GM12875 (cell line): ENCODE data around the gene GRIN3B.
A peak's percentile ranks its signal among the peaks of the same experiment; 100 is the strongest.

ENCODE experiments used
- H3K4me3 ChIP-seq: one replicate; pipeline ENCODE4 v1.5.1; 2011; ENCODE audit warnings: low read depth, low read length, control low read depth
- TF ChIP-seq, protein P1 (sequence below): IDR thresholded peaks from 2 replicates; pipeline ENCODE4 v1.5.1; 2011; ENCODE audit warnings: low read depth, mild to moderate bottlenecking, control low read depth, inconsistent platforms, low read length, moderate library complexity, borderline replicate concordance; ENCODE audit not compliant: insufficient read depth

Gene GRIN3B

DNA sequence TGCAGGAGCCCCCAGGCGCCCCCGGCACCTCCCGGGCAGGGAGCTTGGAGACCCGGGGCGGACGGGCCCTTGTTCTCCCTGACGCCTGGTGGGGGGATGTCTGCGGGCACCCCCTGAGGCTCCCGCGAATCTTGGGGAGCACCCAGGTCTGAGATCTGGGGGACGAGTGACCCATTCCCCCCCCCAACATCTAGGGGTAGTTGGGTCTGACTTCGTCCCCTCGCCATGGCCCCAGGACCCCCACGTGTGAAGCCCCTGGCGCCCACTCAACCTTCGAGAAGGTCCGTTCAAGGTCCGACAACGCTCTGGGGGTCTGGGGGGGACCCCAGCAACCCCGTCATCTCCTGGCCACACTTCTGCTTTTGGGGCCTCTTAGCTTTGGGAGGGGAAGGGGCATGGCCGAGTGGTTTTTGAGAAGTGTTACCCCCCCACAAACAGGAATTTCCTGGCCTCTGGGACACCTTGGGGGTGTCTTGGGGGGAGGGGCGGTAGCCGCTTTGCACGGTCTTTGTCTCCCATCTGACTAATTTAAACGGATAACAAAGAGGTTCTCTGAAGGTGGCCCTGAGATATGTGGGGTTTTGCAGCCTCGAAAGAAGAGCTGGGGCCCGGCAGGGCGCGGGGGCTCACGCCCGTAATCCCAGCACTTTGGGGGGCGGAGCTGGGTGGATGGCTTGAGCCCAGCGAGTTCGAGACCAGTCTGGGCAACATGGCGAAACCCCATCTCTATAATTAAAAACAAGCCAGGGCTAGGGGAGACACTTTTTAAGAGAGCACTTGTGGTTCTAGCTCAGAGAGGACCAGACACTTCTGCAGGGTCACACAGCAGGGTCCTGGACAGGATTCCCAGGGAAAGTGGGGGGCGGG, 26.8 kb downstream of the GRIN3B start:
- TF ChIP-seq, protein P1, sequence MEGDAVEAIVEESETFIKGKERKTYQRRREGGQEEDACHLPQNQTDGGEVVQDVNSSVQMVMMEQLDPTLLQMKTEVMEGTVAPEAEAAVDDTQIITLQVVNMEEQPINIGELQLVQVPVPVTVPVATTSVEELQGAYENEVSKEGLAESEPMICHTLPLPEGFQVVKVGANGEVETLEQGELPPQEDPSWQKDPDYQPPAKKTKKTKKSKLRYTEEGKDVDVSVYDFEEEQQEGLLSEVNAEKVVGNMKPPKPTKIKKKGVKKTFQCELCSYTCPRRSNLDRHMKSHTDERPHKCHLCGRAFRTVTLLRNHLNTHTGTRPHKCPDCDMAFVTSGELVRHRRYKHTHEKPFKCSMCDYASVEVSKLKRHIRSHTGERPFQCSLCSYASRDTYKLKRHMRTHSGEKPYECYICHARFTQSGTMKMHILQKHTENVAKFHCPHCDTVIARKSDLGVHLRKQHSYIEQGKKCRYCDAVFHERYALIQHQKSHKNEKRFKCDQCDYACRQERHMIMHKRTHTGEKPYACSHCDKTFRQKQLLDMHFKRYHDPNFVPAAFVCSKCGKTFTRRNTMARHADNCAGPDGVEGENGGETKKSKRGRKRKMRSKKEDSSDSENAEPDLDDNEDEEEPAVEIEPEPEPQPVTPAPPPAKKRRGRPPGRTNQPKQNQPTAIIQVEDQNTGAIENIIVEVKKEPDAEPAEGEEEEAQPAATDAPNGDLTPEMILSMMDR = no peak
- peak overlapping the region; percentile 95 for H3K4me3 ChIP-seq

DNA sequence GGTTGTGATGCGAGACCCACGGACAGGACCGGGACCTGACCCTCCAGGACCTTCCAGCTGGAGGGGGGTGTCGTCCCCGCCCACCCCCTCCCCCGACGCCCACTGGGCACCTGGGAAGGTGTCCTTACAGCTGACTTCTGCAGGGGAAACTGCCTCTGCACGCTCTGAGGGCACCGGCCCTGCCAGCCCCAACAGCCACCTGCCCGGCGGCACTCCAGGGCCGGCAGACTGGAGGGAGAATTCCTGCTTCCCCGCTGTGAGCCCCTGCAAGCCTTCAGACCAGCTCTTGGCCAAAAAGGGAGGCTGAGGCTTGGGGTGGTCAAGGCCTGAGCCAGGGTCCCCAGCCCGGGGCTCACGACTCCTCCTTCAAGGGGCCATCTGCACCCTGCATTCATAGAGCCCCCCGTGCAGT, 27.4 kb downstream of the GRIN3B start:
- TF ChIP-seq, protein P1 = no peak
- H3K4me3 ChIP-seq = peak overlapping the region; percentile 95

DNA sequence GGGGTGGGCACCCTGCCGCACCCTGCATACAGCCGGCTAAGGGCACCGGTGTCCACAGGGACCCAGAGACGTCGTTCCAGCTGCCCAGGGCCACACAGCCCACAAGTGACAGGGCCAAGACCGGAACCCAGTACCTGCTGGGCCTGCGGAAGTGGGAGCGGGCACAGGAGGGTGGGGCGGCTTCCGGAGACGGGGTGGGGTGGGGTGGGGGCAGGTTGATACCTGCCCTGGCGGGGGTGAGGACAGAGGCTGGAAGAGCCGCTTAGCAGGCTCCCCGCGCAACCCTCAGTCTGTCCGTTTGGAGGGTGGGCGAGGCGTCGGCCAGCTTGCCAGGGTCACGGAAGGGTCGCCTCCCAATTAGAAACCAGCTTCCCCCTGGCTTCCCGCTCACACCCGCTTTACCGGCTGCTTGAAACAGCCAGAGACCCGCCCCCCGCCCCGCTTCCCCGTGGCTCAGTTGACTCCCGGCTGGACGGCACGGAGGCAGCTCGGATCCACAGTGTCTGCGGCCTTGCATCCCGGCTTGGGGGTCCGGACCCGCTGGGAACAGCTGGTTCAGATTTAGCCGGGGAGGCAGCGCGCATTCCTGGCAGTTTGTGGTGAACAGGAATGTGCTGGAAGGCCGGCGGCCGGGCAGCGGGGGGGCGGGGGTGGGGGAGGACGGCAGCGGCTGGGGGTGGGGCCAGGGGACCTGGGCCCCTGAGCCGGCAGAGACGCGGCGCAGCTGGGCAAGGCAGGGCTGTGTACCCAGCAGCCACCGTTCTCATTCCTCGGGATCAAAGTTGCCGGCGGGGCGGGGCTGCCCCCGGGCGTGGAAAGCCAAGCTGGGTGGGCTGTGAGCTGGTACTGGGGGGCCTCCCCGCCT, 28.1 kb downstream of the GRIN3B start:
- peak overlapping the region; percentile 95 for H3K4me3 ChIP-seq
- TF ChIP-seq, protein P1 = no peak

DNA sequence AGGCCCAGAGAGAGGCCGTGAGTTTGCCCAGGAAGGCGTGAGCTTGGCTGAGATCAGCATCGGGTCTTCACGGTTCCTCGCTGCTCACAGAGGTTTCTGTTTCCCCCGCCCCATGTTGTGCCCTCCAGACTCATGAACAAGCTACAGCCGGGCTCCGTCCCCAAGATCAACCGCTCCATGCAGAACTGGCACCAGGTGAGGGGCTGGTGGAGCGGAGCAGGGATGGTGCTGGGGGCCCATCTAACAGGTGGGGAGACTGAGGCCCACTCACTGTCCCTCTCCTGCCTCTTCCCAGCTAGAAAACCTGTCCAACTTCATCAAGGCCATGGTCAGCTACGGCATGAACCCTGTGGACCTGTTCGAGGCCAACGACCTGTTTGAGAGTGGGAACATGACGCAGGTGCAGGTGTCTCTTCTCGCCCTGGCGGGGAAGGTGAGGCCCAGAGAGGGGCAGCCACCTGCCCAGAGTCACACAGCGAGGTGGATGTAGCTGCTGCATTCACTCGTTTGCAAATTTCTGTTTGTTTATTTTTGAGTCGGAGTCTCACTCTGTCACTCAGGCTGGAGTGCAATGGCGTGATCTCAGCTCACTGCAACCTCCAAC, 32.1 kb downstream of the GRIN3B start:
- TF ChIP-seq, protein P1 = no peak
- H3K4me3 ChIP-seq = no peak overlapping the region

DNA sequence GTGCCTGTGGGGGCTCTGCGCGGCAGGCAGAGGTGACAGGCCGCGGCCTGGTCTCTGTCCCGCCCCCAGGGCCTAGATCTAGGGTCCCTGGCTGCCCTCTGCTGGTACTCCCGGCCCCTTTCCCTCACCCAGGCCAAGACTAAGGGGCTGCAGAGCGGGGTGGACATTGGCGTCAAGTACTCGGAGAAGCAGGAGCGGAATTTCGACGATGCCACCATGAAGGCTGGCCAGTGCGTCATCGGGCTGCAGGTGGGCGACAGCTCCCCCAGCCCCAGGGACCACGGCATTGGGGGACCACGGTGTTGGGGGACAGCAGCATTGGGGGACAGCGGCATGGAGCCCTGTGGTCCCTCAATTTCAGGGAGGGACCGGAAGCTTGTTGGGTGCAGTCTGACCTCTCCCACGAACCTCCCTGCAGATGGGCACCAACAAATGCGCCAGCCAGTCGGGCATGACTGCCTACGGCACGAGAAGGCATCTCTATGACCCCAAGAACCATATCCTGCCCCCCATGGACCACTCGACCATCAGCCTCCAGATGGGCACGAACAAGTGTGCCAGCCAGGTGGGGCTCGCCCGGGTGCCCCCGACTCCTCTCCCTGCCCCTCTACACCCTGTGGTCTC, 35.9 kb downstream of the GRIN3B start:
- H3K4me3 ChIP-seq = no peak overlapping the region
- TF ChIP-seq, protein P1 = no peak

DNA sequence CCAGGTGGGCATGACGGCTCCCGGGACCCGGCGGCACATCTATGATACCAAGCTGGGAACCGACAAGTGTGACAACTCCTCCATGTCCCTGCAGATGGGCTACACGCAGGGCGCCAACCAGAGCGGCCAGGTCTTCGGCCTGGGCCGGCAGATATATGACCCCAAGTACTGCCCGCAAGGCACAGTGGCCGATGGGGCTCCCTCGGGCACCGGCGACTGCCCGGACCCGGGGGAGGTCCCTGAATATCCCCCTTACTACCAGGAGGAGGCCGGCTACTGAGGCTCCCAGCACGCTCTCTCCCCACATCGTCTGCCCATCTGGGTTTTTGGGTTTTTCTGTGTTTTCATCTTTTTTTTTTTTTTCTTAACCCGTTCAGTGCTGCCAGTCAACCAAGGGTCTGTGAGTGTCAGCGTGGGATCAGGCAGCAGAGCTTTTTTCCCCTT, 37.4 kb downstream of the GRIN3B start:
- peak overlapping the region; percentile 10 for H3K4me3 ChIP-seq
- TF ChIP-seq, protein P1 = no peak
